Endothelial cell (in vitro differentiated cells): ENCODE results near the gene C1QTNF3. TPM values are rescaled to one million over a fixed set of nuclear protein-coding genes. Genes with fewer than 3 reads are reported as not detected.

Experiments
- DNase-seq: peaks from one replicate; pipeline ENCODE4 v3.0.0; 2021; ENCODE audit warnings: low spot score
- H3K27ac Mint-ChIP-seq: one replicate; pipeline ENCODE4 v1.8.0; 2021; ENCODE audit warnings: mixed read lengths, inconsistent platforms; ENCODE audit not compliant: unreplicated experiment
- H3K27me3 Mint-ChIP-seq: one replicate; pipeline ENCODE4 v1.8.0; 2021; ENCODE audit warnings: mild to moderate bottlenecking, moderate library complexity, mixed read lengths, inconsistent platforms; ENCODE audit not compliant: unreplicated experiment
- H3K36me3 Mint-ChIP-seq: one replicate; pipeline ENCODE4 v1.8.0; 2021; ENCODE audit warnings: mild to moderate bottlenecking, low read depth, mixed read lengths, inconsistent platforms; ENCODE audit not compliant: unreplicated experiment
- H3K4me1 Mint-ChIP-seq: one replicate; pipeline ENCODE4 v1.8.0; 2021; ENCODE audit warnings: mild to moderate bottlenecking, mixed read lengths, inconsistent platforms; ENCODE audit not compliant: unreplicated experiment
- H3K4me3 Mint-ChIP-seq: one replicate; pipeline ENCODE4 v1.8.0; 2021; ENCODE audit warnings: mild to moderate bottlenecking, mixed read lengths, inconsistent platforms; ENCODE audit not compliant: unreplicated experiment
- H3K9me3 Mint-ChIP-seq: one replicate; pipeline ENCODE4 v1.8.0; 2021; ENCODE audit warnings: mixed read lengths, inconsistent platforms; ENCODE audit not compliant: unreplicated experiment
- CTCF ChIP-seq: fragments of 200-600 bp; sonication (generic); IDR thresholded peaks from one replicate; pipeline ENCODE4 v1.5.0; 2021; ENCODE audit warnings: antibody characterized with exemption; ENCODE audit not compliant: unreplicated experiment
- total RNA-seq: library from RNA; stranded (reverse); fragmentation: NEBNext Ultra II Directional; extraction: Animal tissue kit (Norgen Biotek cat#: 25700); gene quantifications from one replicate; pipeline ENCODE4 v1.2.1, GENCODE V29; 2021; ENCODE audit not compliant: unreplicated experiment

The C1QTNF3 gene
- total RNA-seq, 1 donor from 2014 or later: 2.1 TPM

GRCh38 chr5:34026089-34026761, 16.8 kb downstream of the C1QTNF3 start:
- peaks cover 12% of the 10 kb centered on the region for H3K4me1 Mint-ChIP-seq
- no peak for TF ChIP-seq CTCF
- H3K4me3 Mint-ChIP-seq: no peak overlapping the region

GRCh38 chr5:34022121-34022705, 20.8 kb downstream of the C1QTNF3 start:
- peaks cover 3% of the 10 kb centered on the region for H3K27me3 Mint-ChIP-seq
- H3K36me3 Mint-ChIP-seq: no peaks in the 10 kb centered on the region
- peaks cover 12% of the 10 kb centered on the region for H3K4me1 Mint-ChIP-seq
- TF ChIP-seq CTCF: no peak
- no peak overlapping the region for H3K27ac Mint-ChIP-seq
- H3K4me3 Mint-ChIP-seq: no peak overlapping the region
- H3K9me3 Mint-ChIP-seq: no peaks in the 10 kb centered on the region
- no peak for DNase-seq

More at GRCh38 chr5:34026089-34026761, 16.8 kb downstream of the C1QTNF3 start:
- Mint-ChIP-seq H3K36me3 (no peaks in the 10 kb centered on the region), H3K27me3 (peaks cover 3% of the 10 kb centered on the region), H3K9me3 (no peaks in the 10 kb centered on the region), H3K27ac (no peak overlapping the region)
- DNase-seq: no peak

GRCh38 chr5:34021334-34021733, 21.7 kb downstream of the C1QTNF3 start:
- peaks cover 3% of the 10 kb centered on the region for H3K27me3 Mint-ChIP-seq
- no peak overlapping the region for H3K27ac Mint-ChIP-seq
- no peak for TF ChIP-seq CTCF
- H3K9me3 Mint-ChIP-seq: no peaks in the 10 kb centered on the region
- H3K36me3 Mint-ChIP-seq: no peaks in the 10 kb centered on the region
- no peak overlapping the region for H3K4me3 Mint-ChIP-seq
- no peak for DNase-seq
- peaks cover 12% of the 10 kb centered on the region for H3K4me1 Mint-ChIP-seq

- H3K4me1 Mint-ChIP-seq: peaks cover 12% of the 10 kb centered on the region
- no peak for DNase-seq
- H3K27ac Mint-ChIP-seq: no peak overlapping the region
- TF ChIP-seq CTCF: no peak
- no peaks in the 10 kb centered on the region for H3K36me3 Mint-ChIP-seq
- no peaks in the 10 kb centered on the region for H3K9me3 Mint-ChIP-seq
- peaks cover 3% of the 10 kb centered on the region for H3K27me3 Mint-ChIP-seq
- H3K4me3 Mint-ChIP-seq: no peak overlapping the region
These were observed 22.3 kb downstream of the C1QTNF3 start for GRCh38 chr5:34020726-34021125.

- H3K36me3 Mint-ChIP-seq: no peaks in the 10 kb centered on the region
- TF ChIP-seq CTCF: no peak
- H3K27ac Mint-ChIP-seq: no peak overlapping the region
- H3K4me3 Mint-ChIP-seq: no peak overlapping the region
- no peaks in the 10 kb centered on the region for H3K9me3 Mint-ChIP-seq
- peaks cover 7% of the 10 kb centered on the region for H3K4me1 Mint-ChIP-seq
- H3K27me3 Mint-ChIP-seq: peaks cover 2% of the 10 kb centered on the region
- no peak for DNase-seq
These were observed 25.8 kb downstream of the C1QTNF3 start for GRCh38 chr5:34017254-34017653.
